Activated B cell treated with CpG ODN at 0.5 μM for 24 hours (primary cell): Measurements from ENCODE around the gene FRMD3. TPM values are rescaled to one million over a fixed set of nuclear protein-coding genes. Genes with fewer than 3 reads are reported as not detected.
A peak's percentile ranks its signal among the peaks of the same experiment; 100 is the strongest.

Experiments
- ATAC-seq: fragments of 200-7000 bp; cut with Tn5 transposase; one replicate; pipeline ENCODE4 v1.10.0; 2021; ENCODE audit warnings: low read depth, mild to moderate bottlenecking, moderate library complexity
- CTCF ChIA-PET: fragments of 350-600 bp; sonication (Branson Sonifier 250); formaldehyde crosslinking; loops from one replicate; lab custom pipeline; 2021; ENCODE audit warnings: antibody characterized with exemption; lab: Charles Lee
- POLR2A ChIA-PET: fragments of 350-600 bp; sonication (Branson Sonifier 250); formaldehyde crosslinking; loops from one replicate; lab custom pipeline; 2021; ENCODE audit warnings: antibody characterized with exemption; lab: Charles Lee
- DNase-seq: peaks from one replicate; pipeline ENCODE4 v3.0.0; 2022
- H3K27ac Mint-ChIP-seq: one replicate; pipeline ENCODE4 v1.8.0; 2020; ENCODE audit warnings: mixed read lengths
- H3K27me3 Mint-ChIP-seq: one replicate; pipeline ENCODE4 v1.8.0; 2021; ENCODE audit warnings: mixed read lengths
- H3K36me3 Mint-ChIP-seq: one replicate; pipeline ENCODE4 v1.8.0; 2021; ENCODE audit warnings: low read depth, mixed read lengths
- H3K4me1 Mint-ChIP-seq: one replicate; pipeline ENCODE4 v1.8.0; 2021; ENCODE audit warnings: mixed read lengths
- H3K4me3 Mint-ChIP-seq: one replicate; pipeline ENCODE4 v1.8.0; 2020; ENCODE audit warnings: mild to moderate bottlenecking, mixed read lengths
- H3K9me3 Mint-ChIP-seq: one replicate; pipeline ENCODE4 v1.8.0; 2020; ENCODE audit warnings: mixed read lengths
- CTCF ChIP-seq: fragments of 200-600 bp; IDR thresholded peaks from one replicate; pipeline ENCODE4 v1.8.0; 2022; ENCODE audit warnings: antibody characterized with exemption, mild to moderate bottlenecking
- intact Hi-C: fragments of 100-400 bp; cut with micrococcal nuclease; formaldehyde crosslinking; loops from one replicate; pipeline ENCODE4 v1.15.1; 2024
- total RNA-seq: library from RNA; stranded (reverse); gene quantifications from 2 replicates; pipeline ENCODE4 v1.2.3, GENCODE V29; 2022

FRMD3 gene
- total RNA-seq, 1 donor from 2014 or later: 0.91 TPM

- POLR2A ChIA-PET: no interaction called here
- Mint-ChIP-seq H3K4me1 (no peaks in the 10 kb centered on the region), H3K9me3 (no peaks in the 10 kb centered on the region), H3K36me3 (no peaks in the 10 kb centered on the region), H3K27ac (no peak overlapping the region), H3K27me3 (peaks cover 2% of the 10 kb centered on the region), H3K4me3 (no peak overlapping the region)
- DNase-seq: no peak
- no peak for ATAC-seq
- CTCF ChIA-PET: no interaction called here
- intact Hi-C loops: no loop called here
- no peak for TF ChIP-seq CTCF
These were observed 146.0 kb downstream of the FRMD3 start for GRCh38 chr9:83392228-83392627.

GRCh38 chr9:83388346-83388745 lies 149.9 kb downstream of the FRMD3 start:
- H3K27me3 Mint-ChIP-seq: no peaks in the 10 kb centered on the region
- no peaks in the 10 kb centered on the region for H3K36me3 Mint-ChIP-seq
- H3K4me1 Mint-ChIP-seq: no peaks in the 10 kb centered on the region
- no peak overlapping the region for H3K4me3 Mint-ChIP-seq
- intact Hi-C loops: no loop called here
- no peaks in the 10 kb centered on the region for H3K9me3 Mint-ChIP-seq
- DNase-seq: no peak
- H3K27ac Mint-ChIP-seq: peak overlapping the region; percentile 22
- TF ChIP-seq CTCF: no peak
- POLR2A ChIA-PET: no interaction called here
- CTCF ChIA-PET: no interaction called here
- no peak for ATAC-seq

- ChIA-PET CTCF (no interaction called here), POLR2A (no interaction called here)
- Mint-ChIP-seq H3K4me3 (no peak overlapping the region), H3K27ac (no peak overlapping the region), H3K27me3 (no peaks in the 10 kb centered on the region), H3K4me1 (no peaks in the 10 kb centered on the region), H3K36me3 (no peaks in the 10 kb centered on the region), H3K9me3 (no peaks in the 10 kb centered on the region)
- intact Hi-C loops: no loop called here
- DNase-seq (no peak), ATAC-seq (no peak)
- no peak for TF ChIP-seq CTCF
These were observed 150.6 kb downstream of the FRMD3 start for GRCh38 chr9:83387401-83388185.

GRCh38 chr9:83385317-83385716 lies 152.9 kb downstream of the FRMD3 start:
- H3K9me3 Mint-ChIP-seq: no peaks in the 10 kb centered on the region
- DNase-seq: no peak
- no peaks in the 10 kb centered on the region for H3K36me3 Mint-ChIP-seq
- no peak for ATAC-seq
- POLR2A ChIA-PET: no interaction called here
- H3K27me3 Mint-ChIP-seq: no peaks in the 10 kb centered on the region
- CTCF ChIA-PET: no interaction called here
- H3K27ac Mint-ChIP-seq: no peak overlapping the region
- H3K4me3 Mint-ChIP-seq: no peak overlapping the region
- no peak for TF ChIP-seq CTCF
- no peaks in the 10 kb centered on the region for H3K4me1 Mint-ChIP-seq
- intact Hi-C loops: no loop called here

GRCh38 chr9:83384214-83384613 lies 154.0 kb downstream of the FRMD3 start:
- intact Hi-C loops: no loop called here
- Mint-ChIP-seq H3K9me3 (peaks cover 3% of the 10 kb centered on the region), H3K4me3 (no peak overlapping the region), H3K27me3 (no peaks in the 10 kb centered on the region), H3K4me1 (no peaks in the 10 kb centered on the region), H3K27ac (no peak overlapping the region), H3K36me3 (no peaks in the 10 kb centered on the region)
- no peak for TF ChIP-seq CTCF
- ChIA-PET CTCF (no interaction called here), POLR2A (no interaction called here)
- DNase-seq (no peak), ATAC-seq (no peak)
